Stomach (tissue), 4 donors: ENCODE results near the gene SKI.

Experiments
- CTCF ChIP-seq, 7 experiments: fragments of 450-650 bp in 4 of 7; fragments of 200-600 bp in 3 of 7; sonication (generic) in 3 of 7; IDR thresholded peaks; one replicate each; pipeline ENCODE4 v1.5.1; 2016 to 2019; ENCODE audit warnings: antibody characterized with exemption in 7 of 7, control low read depth in 2 of 7, mild to moderate bottlenecking in 1 of 7
- EP300 ChIP-seq: sonication (generic); formaldehyde crosslinking; IDR thresholded peaks from one replicate; pipeline ENCODE4 v1.6.1; 2017; ENCODE audit warnings: antibody characterized with exemption
- POLR2A ChIP-seq, 4 donors: fragments of 450-650 bp; IDR thresholded peaks; one replicate each; pipeline ENCODE4 v1.6.1; 2016; ENCODE audit warnings: antibody characterized with exemption in 4 of 4, control low read depth in 2 of 4, mild to moderate bottlenecking in 1 of 4, moderate library complexity in 1 of 4

- TF ChIP-seq POLR2A (IDR thresholded peaks at IDR 0.05): no peak
- no peak for TF ChIP-seq CTCF (IDR thresholded peaks at IDR 0.05)
- no peak for TF ChIP-seq EP300
Observed at GRCh38 chr1:2314273-2314802, 86.2 kb downstream of the SKI start.
